ENCODE results near the gene CADM1. TPM values are rescaled to one million over a fixed set of nuclear protein-coding genes. Genes with fewer than 3 reads are reported as not detected.

The CADM1 gene
- total and polyA plus RNA-seq, 2 experiments from 2014 or later, result 16.5 to 18.0 TPM

DNA sequence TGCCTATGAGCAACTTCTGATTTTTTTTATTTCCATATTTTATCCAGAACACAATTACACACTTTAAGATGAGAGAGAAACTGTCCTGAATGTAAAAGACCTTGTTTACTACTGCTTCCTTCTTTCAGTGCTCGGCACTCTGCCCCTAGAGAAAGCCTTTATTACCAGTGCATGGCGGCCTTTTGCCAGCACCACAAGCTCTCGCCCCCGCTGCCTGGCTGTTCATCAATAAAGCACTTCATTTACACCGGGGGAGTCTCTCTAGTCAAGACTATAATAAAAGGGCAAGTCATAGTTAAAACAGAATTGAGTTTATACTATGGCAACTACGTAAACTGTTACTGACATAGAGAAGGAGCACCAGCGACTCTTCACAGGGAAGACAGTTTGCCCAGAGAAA, 259.5 kb downstream of the CADM1 start:
- H3K36me3 Mint-ChIP-seq (ENCODE audit: low read depth), result no peaks in the 10 kb centered on the region
- peak overlapping the region; percentile 72; the same call in 1 of the 2 replicates for H3K27ac Mint-ChIP-seq
- no peak overlapping the region for H3K4me3 Mint-ChIP-seq
- no peak overlapping the region for H3K27ac ChIP-seq (ENCODE audit: low read depth)
- ATAC-seq (no peak), DNase-seq (ENCODE audit: low spot score) (no peak)
- no peaks in the 10 kb centered on the region for H3K79me2 ChIP-seq (replicated peaks; ENCODE audit: insufficient read depth)
- no peak overlapping the region for H3K4me2 ChIP-seq
- H4K20me1 ChIP-seq (replicated peaks; ENCODE audit: insufficient read depth), result no peaks in the 10 kb centered on the region
- no peak overlapping the region for H3K4me3 ChIP-seq
- no peaks in the 10 kb centered on the region for H3K9me3 Mint-ChIP-seq
- no peaks in the 10 kb centered on the region for H3K27me3 ChIP-seq (ENCODE audit: insufficient read depth)
- peaks cover 10% of the 10 kb centered on the region; the same call in 2 of the 3 replicates for H3K4me1 Mint-ChIP-seq
- no peak overlapping the region for H2AFZ ChIP-seq
- H3F3A ChIP-seq (replicated peaks; ENCODE audit: low read depth), result no peaks in the 10 kb centered on the region
- H3K9me2 ChIP-seq (ENCODE audit: insufficient read depth), result no peaks in the 10 kb centered on the region
- no peaks in the 10 kb centered on the region for H3K27me3 Mint-ChIP-seq (ENCODE audit: insufficient read depth, low read depth, poor library complexity)
- TF ChIP-seq EZH2phosphoT487 (IDR thresholded peaks at IDR 0.05; ENCODE audit: unreplicated experiment), result no peak
- TF ChIP-seq, protein P1, sequence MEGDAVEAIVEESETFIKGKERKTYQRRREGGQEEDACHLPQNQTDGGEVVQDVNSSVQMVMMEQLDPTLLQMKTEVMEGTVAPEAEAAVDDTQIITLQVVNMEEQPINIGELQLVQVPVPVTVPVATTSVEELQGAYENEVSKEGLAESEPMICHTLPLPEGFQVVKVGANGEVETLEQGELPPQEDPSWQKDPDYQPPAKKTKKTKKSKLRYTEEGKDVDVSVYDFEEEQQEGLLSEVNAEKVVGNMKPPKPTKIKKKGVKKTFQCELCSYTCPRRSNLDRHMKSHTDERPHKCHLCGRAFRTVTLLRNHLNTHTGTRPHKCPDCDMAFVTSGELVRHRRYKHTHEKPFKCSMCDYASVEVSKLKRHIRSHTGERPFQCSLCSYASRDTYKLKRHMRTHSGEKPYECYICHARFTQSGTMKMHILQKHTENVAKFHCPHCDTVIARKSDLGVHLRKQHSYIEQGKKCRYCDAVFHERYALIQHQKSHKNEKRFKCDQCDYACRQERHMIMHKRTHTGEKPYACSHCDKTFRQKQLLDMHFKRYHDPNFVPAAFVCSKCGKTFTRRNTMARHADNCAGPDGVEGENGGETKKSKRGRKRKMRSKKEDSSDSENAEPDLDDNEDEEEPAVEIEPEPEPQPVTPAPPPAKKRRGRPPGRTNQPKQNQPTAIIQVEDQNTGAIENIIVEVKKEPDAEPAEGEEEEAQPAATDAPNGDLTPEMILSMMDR (conservative IDR thresholded peaks at IDR 0.05; ENCODE audit: low read depth in 2 of 2), result no peak
- TF ChIP-seq, protein P2, sequence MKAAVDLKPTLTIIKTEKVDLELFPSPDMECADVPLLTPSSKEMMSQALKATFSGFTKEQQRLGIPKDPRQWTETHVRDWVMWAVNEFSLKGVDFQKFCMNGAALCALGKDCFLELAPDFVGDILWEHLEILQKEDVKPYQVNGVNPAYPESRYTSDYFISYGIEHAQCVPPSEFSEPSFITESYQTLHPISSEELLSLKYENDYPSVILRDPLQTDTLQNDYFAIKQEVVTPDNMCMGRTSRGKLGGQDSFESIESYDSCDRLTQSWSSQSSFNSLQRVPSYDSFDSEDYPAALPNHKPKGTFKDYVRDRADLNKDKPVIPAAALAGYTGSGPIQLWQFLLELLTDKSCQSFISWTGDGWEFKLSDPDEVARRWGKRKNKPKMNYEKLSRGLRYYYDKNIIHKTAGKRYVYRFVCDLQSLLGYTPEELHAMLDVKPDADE (IDR thresholded peaks at IDR 0.05), result no peak
- TF ChIP-seq CREB1 (CRISPR knock-in tag; IDR thresholded peaks at IDR 0.05; ENCODE audit: low read depth), result no peak
- TF ChIP-seq, protein P3, sequence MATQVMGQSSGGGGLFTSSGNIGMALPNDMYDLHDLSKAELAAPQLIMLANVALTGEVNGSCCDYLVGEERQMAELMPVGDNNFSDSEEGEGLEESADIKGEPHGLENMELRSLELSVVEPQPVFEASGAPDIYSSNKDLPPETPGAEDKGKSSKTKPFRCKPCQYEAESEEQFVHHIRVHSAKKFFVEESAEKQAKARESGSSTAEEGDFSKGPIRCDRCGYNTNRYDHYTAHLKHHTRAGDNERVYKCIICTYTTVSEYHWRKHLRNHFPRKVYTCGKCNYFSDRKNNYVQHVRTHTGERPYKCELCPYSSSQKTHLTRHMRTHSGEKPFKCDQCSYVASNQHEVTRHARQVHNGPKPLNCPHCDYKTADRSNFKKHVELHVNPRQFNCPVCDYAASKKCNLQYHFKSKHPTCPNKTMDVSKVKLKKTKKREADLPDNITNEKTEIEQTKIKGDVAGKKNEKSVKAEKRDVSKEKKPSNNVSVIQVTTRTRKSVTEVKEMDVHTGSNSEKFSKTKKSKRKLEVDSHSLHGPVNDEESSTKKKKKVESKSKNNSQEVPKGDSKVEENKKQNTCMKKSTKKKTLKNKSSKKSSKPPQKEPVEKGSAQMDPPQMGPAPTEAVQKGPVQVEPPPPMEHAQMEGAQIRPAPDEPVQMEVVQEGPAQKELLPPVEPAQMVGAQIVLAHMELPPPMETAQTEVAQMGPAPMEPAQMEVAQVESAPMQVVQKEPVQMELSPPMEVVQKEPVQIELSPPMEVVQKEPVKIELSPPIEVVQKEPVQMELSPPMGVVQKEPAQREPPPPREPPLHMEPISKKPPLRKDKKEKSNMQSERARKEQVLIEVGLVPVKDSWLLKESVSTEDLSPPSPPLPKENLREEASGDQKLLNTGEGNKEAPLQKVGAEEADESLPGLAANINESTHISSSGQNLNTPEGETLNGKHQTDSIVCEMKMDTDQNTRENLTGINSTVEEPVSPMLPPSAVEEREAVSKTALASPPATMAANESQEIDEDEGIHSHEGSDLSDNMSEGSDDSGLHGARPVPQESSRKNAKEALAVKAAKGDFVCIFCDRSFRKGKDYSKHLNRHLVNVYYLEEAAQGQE (IDR thresholded peaks at IDR 0.05; ENCODE audit: unreplicated experiment), result no peak
- TF ChIP-seq EZH2 (IDR thresholded peaks at IDR 0.05; ENCODE audit: low read depth, unreplicated experiment), result no peak
- no peak for TF ChIP-seq NANOG (IDR thresholded peaks at IDR 0.05; ENCODE audit: borderline replicate concordance)
- TF ChIP-seq ZNF114 (CRISPR knock-in tag; IDR thresholded peaks at IDR 0.05), result no peak
- no peak for TF ChIP-seq STAT1 (IDR thresholded peaks at IDR 0.05; ENCODE audit: unreplicated experiment)
- TF ChIP-seq POLR2AphosphoS5 (IDR thresholded peaks at IDR 0.05; ENCODE audit: low read depth), result no peak
- TF ChIP-seq, protein P4, sequence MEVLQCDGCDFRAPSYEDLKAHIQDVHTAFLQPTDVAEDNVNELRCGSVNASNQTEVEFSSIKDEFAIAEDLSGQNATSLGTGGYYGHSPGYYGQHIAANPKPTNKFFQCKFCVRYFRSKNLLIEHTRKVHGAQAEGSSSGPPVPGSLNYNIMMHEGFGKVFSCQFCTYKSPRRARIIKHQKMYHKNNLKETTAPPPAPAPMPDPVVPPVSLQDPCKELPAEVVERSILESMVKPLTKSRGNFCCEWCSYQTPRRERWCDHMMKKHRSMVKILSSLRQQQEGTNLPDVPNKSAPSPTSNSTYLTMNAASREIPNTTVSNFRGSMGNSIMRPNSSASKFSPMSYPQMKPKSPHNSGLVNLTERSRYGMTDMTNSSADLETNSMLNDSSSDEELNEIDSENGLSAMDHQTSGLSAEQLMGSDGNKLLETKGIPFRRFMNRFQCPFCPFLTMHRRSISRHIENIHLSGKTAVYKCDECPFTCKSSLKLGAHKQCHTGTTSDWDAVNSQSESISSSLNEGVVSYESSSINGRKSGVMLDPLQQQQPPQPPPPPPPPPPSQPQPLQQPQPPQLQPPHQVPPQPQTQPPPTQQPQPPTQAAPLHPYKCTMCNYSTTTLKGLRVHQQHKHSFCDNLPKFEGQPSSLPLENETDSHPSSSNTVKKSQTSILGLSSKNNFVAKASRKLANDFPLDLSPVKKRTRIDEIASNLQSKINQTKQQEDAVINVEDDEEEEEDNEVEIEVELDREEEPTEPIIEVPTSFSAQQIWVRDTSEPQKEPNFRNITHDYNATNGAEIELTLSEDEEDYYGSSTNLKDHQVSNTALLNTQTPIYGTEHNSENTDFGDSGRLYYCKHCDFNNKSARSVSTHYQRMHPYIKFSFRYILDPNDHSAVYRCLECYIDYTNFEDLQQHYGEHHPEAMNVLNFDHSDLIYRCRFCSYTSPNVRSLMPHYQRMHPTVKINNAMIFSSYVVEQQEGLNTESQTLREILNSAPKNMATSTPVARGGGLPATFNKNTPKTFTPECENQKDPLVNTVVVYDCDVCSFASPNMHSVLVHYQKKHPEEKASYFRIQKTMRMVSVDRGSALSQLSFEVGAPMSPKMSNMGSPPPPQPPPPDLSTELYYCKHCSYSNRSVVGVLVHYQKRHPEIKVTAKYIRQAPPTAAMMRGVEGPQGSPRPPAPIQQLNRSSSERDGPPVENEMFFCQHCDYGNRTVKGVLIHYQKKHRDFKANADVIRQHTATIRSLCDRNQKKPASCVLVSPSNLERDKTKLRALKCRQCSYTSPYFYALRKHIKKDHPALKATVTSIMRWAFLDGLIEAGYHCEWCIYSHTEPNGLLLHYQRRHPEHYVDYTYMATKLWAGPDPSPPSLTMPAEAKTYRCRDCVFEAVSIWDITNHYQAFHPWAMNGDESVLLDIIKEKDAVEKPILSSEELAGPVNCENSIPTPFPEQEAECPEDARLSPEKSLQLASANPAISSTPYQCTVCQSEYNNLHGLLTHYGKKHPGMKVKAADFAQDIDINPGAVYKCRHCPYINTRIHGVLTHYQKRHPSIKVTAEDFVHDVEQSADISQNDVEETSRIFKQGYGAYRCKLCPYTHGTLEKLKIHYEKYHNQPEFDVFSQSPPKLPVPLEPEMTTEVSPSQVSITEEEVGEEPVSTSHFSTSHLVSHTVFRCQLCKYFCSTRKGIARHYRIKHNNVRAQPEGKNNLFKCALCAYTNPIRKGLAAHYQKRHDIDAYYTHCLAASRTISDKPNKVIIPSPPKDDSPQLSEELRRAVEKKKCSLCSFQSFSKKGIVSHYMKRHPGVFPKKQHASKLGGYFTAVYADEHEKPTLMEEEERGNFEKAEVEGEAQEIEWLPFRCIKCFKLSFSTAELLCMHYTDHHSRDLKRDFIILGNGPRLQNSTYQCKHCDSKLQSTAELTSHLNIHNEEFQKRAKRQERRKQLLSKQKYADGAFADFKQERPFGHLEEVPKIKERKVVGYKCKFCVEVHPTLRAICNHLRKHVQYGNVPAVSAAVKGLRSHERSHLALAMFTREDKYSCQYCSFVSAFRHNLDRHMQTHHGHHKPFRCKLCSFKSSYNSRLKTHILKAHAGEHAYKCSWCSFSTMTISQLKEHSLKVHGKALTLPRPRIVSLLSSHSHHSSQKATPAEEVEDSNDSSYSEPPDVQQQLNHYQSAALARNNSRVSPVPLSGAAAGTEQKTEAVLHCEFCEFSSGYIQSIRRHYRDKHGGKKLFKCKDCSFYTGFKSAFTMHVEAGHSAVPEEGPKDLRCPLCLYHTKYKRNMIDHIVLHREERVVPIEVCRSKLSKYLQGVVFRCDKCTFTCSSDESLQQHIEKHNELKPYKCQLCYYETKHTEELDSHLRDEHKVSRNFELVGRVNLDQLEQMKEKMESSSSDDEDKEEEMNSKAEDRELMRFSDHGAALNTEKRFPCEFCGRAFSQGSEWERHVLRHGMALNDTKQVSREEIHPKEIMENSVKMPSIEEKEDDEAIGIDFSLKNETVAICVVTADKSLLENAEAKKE (CRISPR knock-in tag; IDR thresholded peaks at IDR 0.05), result no peak
- H3K36me3 ChIP-seq (ENCODE audit: insufficient read depth), result no peaks in the 10 kb centered on the region
- H3K4me1 ChIP-seq (ENCODE audit: insufficient read depth), result no peaks in the 10 kb centered on the region
